Hepatocyte (in vitro differentiated cells): ENCODE measurements around the gene POLE4. TPM values are rescaled to one million over a fixed set of nuclear protein-coding genes. Genes with fewer than 3 reads are reported as not detected.

Experiments used
- DNase-seq: peaks from one replicate; pipeline ENCODE4 v3.0.0-alpha.2; 2016; ENCODE audit warnings: low spot score
- H2AFZ ChIP-seq: fragments of 200-600 bp; sonication (generic); 2 replicates; pipeline ENCODE4 v1.6.0; 2016; ENCODE audit warnings: antibody characterized with exemption, mild to moderate bottlenecking
- H3K27ac ChIP-seq: fragments of 200-600 bp; sonication (generic); 2 replicates; pipeline ENCODE4 v1.5.1; 2016; ENCODE audit warnings: mild to moderate bottlenecking
- H3K27me3 ChIP-seq: fragments of 200-600 bp; sonication (generic); 2 replicates; pipeline ENCODE4 v1.6.1; 2016
- H3K36me3 ChIP-seq: fragments of 200-600 bp; sonication (generic); replicated peaks from 2 replicates; pipeline ENCODE4 v1.5.1; 2016; ENCODE audit warnings: low read depth; ENCODE audit not compliant: insufficient read depth
- H3K4me1 ChIP-seq: fragments of 200-600 bp; sonication (generic); 2 replicates; pipeline ENCODE4 v1.5.1; 2016; ENCODE audit warnings: mild to moderate bottlenecking, moderate library complexity; ENCODE audit not compliant: insufficient read depth
- H3K4me2 ChIP-seq: fragments of 200-600 bp; sonication (generic); 2 replicates; pipeline ENCODE4 v1.6.0; 2016
- H3K4me3 ChIP-seq: fragments of 200-600 bp; sonication (generic); 2 replicates; pipeline ENCODE4 v1.5.1; 2016; ENCODE audit warnings: mild to moderate bottlenecking
- H3K79me2 ChIP-seq: fragments of 200-600 bp; sonication (generic); 2 replicates; pipeline ENCODE4 v1.6.0; 2017; ENCODE audit warnings: mild to moderate bottlenecking
- H3K9me2 ChIP-seq: fragments of 200-600 bp; sonication (generic); replicated peaks from 2 replicates; pipeline ENCODE4 v1.6.0; 2017; ENCODE audit warnings: mild to moderate bottlenecking; ENCODE audit not compliant: insufficient read depth
- H3K9me3 ChIP-seq: fragments of 200-600 bp; sonication (generic); 2 replicates; pipeline ENCODE4 v1.5.1; 2016; ENCODE audit warnings: low read depth, mild to moderate bottlenecking
- H4K20me1 ChIP-seq: fragments of 200-600 bp; sonication (generic); 2 replicates; pipeline ENCODE4 v1.6.0; 2016; ENCODE audit warnings: mild to moderate bottlenecking; ENCODE audit not compliant: insufficient read depth, poor library complexity, severe bottlenecking
- EZH2 ChIP-seq: fragments of 200-600 bp; sonication (generic); IDR thresholded peaks from 2 replicates; pipeline ENCODE4 v1.6.1; 2016; ENCODE audit warnings: antibody characterized with exemption, mild to moderate bottlenecking, borderline replicate concordance
- EZH2phosphoT487 ChIP-seq: fragments of 200-600 bp; sonication (generic); IDR thresholded peaks from one replicate; pipeline ENCODE4 v1.6.1; 2018; ENCODE audit warnings: antibody characterized with exemption, mild to moderate bottlenecking, low read depth, moderate library complexity; ENCODE audit not compliant: unreplicated experiment, severe bottlenecking
- WGBS: methylation state at CpG from one replicate; pipeline ENCODE4 v1.1.6; 2016; ENCODE audit warnings: low lambda C conversion rate; ENCODE audit errors: missing lambda C conversion rate; 5-methylcytosine and 5-hydroxymethylcytosine counted together
- polyA plus RNA-seq: library from polyadenylated mRNA; unstranded; fragments of >200 nt; fragmentation: Nextera tagmentation; extraction: Ambion mirVana; gene quantifications from 2 replicates; pipeline ENCODE4 v1.2.1, GENCODE V29; 2016
- total RNA-seq: library from RNA; depleted of rRNA; stranded (reverse); fragments of >200 nt; gene quantifications from 2 replicates; pipeline ENCODE4 v1.2.3, GENCODE V29; 2014
- TF ChIP-seq, protein P1 (sequence below): fragments of 200-600 bp; sonication (generic); IDR thresholded peaks from 2 replicates; pipeline ENCODE4 v1.5.1; 2016; ENCODE audit warnings: antibody characterized with exemption, mild to moderate bottlenecking; ENCODE audit not compliant: poor library complexity

POLE4 gene
- total and polyA plus RNA-seq, 2 experiments from 2014 or later: 20.8 to 160 TPM

DNA sequence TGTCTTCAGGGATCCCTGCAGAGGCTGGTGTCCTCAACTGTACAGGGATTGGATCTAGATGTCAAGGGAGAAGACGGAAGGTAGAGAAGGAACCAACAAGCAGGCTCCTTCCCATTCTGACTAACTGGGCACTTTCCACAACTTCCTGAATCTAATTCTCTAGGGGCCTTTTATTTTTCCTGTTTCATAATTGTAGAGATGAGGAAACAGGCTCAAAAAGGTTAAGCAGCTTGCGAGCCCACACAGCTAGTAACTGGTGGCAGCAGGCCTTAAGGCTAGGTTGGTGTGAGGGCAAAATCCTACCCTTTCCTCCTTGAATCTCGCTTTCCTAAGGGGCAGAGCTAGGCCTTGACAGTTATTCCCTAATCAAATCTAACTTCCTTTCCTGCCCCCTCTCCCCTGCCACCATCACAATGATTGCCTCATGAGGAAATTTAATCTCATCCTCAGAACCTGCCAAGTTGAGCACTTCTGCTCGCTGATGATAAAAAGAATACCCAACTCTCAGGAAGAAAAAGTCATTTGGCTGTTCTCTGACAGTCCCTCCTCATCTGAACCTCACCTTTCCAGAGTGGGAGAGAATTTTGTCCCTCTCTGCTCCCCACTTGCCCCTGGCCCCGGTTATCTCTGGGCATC is 35.7 kb upstream of the POLE4 start:
- 89% methylated on average over 5 of the region's 5 CpGs for WGBS
- DNase-seq: no peak
- no peak overlapping the region for H3K4me3 ChIP-seq
- H3K27ac ChIP-seq: no peak overlapping the region
- H3K9me3 ChIP-seq: no peaks in the 10 kb centered on the region
- H3K79me2 ChIP-seq: no peaks in the 10 kb centered on the region
- no peak overlapping the region for H3K4me2 ChIP-seq
- H2AFZ ChIP-seq: no peak overlapping the region
- H3K9me2 ChIP-seq: no peaks in the 10 kb centered on the region
- H3K27me3 ChIP-seq: no peaks in the 10 kb centered on the region
- no peaks in the 10 kb centered on the region for H3K36me3 ChIP-seq
- no peaks in the 10 kb centered on the region for H3K4me1 ChIP-seq
- TF ChIP-seq, protein P1, sequence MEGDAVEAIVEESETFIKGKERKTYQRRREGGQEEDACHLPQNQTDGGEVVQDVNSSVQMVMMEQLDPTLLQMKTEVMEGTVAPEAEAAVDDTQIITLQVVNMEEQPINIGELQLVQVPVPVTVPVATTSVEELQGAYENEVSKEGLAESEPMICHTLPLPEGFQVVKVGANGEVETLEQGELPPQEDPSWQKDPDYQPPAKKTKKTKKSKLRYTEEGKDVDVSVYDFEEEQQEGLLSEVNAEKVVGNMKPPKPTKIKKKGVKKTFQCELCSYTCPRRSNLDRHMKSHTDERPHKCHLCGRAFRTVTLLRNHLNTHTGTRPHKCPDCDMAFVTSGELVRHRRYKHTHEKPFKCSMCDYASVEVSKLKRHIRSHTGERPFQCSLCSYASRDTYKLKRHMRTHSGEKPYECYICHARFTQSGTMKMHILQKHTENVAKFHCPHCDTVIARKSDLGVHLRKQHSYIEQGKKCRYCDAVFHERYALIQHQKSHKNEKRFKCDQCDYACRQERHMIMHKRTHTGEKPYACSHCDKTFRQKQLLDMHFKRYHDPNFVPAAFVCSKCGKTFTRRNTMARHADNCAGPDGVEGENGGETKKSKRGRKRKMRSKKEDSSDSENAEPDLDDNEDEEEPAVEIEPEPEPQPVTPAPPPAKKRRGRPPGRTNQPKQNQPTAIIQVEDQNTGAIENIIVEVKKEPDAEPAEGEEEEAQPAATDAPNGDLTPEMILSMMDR: no peak
- TF ChIP-seq EZH2phosphoT487: no peak
- TF ChIP-seq EZH2: no peak
- H4K20me1 ChIP-seq: no peaks in the 10 kb centered on the region

DNA sequence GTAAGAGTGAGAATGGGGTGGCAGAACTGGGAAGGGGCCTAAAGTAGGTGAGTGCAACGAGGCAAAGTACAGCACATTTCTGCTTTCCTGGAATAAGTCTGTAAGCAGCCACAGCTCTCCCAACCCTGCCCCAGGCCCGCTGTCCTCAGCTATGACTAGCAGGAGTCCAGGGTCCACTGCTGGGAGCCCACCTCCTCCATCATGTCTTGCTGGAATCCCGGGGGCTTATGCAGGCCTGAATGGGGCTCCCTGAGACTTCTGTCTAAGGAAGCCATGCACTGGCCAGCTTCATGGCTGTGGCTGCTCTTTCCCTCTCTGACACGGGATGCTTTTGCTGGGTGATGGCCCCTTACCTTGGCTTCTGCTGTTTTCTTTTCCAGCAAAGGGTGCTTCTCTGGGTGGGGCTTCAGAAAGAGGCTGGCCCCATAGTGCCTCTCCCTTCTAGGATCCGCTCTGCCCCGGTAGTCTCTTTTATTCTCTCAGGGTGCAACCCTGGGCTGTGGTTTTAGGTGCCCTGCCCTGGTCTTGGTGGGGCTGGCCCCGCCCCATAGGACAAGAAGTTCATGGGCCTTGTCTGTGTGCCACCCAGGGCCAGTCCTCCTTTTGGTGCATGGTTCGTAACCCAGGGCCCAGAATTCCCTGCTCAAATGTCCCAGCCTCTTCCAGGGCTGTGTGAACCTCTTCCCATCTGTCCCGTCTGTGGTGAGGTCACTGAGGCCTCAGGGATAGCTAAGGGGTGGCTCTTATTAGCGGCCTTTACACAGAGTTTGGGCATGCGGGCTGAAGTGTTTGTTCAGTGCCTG is 33.8 kb upstream of the POLE4 start:
- no peak overlapping the region for H3K4me2 ChIP-seq
- DNase-seq: no peak
- 91% methylated on average over 11 of the region's 11 CpGs for WGBS
- no peaks in the 10 kb centered on the region for H3K9me2 ChIP-seq
- no peaks in the 10 kb centered on the region for H3K27me3 ChIP-seq
- H3K79me2 ChIP-seq: no peaks in the 10 kb centered on the region
- no peak overlapping the region for H3K4me3 ChIP-seq
- H4K20me1 ChIP-seq: no peaks in the 10 kb centered on the region
- no peaks in the 10 kb centered on the region for H3K4me1 ChIP-seq
- H3K9me3 ChIP-seq: no peaks in the 10 kb centered on the region
- H3K27ac ChIP-seq: no peak overlapping the region
- no peak overlapping the region for H2AFZ ChIP-seq
- no peak for TF ChIP-seq EZH2phosphoT487
- TF ChIP-seq, protein P1: no peak
- TF ChIP-seq EZH2: no peak
- H3K36me3 ChIP-seq: no peaks in the 10 kb centered on the region

DNA sequence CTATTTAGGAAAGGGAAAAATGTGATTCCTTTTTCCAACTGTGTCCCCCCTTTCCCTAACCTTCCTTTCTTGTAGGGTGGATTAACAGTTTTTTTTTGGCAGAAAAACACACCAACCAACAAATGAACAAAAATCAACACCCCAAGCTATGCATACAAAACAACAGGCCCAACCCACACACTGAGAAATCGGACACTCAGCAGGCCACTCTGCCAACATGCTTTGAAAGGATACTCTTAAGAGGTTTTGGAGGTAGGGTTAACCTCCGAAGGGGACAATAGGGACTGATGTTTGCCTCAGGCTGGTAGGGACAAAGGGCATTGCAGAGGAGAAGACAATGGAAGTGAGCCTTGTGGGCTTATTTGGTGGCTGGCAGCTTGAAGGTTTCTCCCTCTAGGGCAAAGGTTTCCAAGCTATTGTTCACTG is 33.1 kb upstream of the POLE4 start:
- DNase-seq: no peak

More for the DNA sequence above, 33.1 kb upstream of the POLE4 start:
- TF ChIP-seq EZH2phosphoT487 (no peak), EZH2 (no peak)
- TF ChIP-seq, protein P1: no peak
- H3K9me2 ChIP-seq: no peaks in the 10 kb centered on the region
- H4K20me1 ChIP-seq: no peaks in the 10 kb centered on the region
- WGBS: 68% methylated on average over 2 of the region's 2 CpGs
- no peak overlapping the region for H3K27ac ChIP-seq
- no peak overlapping the region for H3K4me3 ChIP-seq
- H3K79me2 ChIP-seq: no peaks in the 10 kb centered on the region
- H2AFZ ChIP-seq: no peak overlapping the region
- no peak overlapping the region for H3K4me2 ChIP-seq
- no peaks in the 10 kb centered on the region for H3K4me1 ChIP-seq
- H3K9me3 ChIP-seq: no peaks in the 10 kb centered on the region
- H3K36me3 ChIP-seq: no peaks in the 10 kb centered on the region
- H3K27me3 ChIP-seq: no peaks in the 10 kb centered on the region
